GM15510 (cell line): Measurements from ENCODE around the gene HJURP.

Experiments
- POLR2A ChIP-seq: IDR thresholded peaks from 3 replicates; pipeline ENCODE4 v1.6.1; 2011; ENCODE audit warnings: borderline replicate concordance; ENCODE audit not compliant: insufficient read length; ENCODE audit errors: extremely low read depth

HJURP gene

DNA sequence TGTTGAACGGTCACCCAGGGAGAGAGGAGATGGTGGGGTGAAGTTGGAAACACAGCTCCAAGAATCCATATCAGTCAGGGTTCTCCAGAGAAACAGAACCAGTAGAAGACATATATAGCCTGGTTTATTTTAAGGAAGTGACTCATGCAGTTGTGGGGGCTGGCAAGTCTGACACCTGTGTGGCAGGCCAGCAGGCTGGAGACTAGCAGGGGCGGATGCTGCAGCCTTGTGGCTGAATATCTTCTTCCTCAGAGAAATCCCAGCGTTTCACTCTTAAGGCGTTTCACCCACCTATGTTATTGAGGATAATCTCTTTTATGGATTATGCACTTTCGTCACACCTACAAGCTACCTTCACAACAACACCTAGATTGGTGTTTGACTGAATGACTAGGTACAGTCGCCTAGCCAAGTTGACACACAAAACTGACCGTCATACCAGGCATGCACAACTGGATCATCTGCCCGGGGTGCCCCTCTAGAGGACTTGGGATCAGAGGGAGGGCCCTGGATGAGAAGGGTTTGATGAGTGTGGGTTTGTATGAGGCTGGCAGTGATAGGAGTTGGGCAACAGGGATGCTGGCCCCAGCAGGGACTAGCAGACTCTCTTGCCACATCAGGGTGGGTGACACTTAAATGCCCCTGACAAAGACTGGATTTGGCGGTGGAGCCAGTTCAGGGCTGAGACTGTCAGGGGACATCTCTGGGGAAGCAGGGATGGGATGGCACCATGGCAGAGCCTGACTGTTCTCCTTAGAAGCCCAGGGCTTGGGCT, 52.8 kb downstream of the HJURP start:
- no peak for TF ChIP-seq POLR2A

DNA sequence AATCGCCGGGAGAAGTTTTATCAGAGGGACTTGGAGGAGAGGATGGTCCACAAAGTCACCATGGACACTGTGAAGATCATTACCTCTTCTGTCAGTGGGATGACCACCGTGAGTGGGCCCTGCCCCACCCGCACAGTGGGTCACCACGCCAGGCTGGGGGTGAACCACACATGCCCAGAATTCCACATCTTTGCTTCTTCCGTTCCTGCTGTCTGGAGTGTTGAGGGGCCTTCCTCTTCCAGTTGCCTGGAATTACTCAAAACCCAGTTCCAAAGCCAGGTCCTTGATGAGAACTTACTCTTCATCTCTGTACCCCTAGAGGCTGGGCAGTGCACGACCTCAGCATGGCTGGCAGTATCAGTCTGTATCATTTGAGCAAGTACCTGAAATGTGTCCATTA, 54.1 kb downstream of the HJURP start:
- no peak for TF ChIP-seq POLR2A

- no peak for TF ChIP-seq POLR2A
Observed at GRCh38 chr2:233799716-233800115, 54.6 kb downstream of the HJURP start.

- TF ChIP-seq POLR2A = no peak
Observed at GRCh38 chr2:233799087-233799665, 55.2 kb downstream of the HJURP start.

- TF ChIP-seq POLR2A = no peak
Observed at GRCh38 chr2:233798335-233799086, 55.8 kb downstream of the HJURP start.

DNA sequence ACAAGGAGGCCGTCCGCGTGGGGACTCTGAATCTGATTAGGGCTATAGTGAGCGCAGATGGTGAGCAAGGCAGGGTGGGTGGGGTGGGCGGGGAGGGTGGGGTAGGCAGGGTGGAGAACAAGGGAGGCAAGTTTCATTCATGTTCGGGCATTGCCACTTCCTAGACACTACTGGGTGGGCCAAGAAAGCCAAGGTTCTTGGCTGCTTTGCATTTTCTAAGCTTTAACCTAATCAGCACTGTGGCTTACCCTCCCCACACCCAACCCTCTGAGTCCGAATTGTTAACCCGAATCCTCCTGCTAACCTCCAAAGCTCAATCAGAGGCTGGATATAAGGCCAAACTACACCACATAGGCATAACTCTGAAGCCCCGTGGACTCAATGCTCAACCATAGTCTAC, 58.1 kb downstream of the HJURP start:
- TF ChIP-seq POLR2A = no peak

DNA sequence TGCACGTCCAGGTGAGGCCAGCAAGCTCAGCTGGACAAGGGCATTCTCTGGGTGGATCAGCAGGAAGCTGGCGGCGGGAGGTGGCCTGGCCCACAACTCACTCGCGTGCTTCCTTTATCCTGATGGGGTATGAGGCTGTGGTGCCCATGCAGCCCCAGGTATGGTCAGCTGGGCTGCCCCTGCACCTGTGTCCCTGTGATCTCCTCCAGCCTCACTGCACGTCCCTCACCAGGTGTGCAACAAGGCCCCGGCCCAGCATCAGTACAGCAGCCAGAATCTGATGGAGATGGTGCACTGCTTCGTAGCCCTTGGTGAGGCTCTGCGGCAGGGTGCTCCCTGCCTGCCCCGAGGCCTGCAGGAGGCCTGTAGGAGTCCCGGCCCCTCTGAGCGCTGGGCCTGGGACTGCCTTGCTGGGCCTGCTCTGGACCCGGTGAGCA, 58.6 kb downstream of the HJURP start:
- TF ChIP-seq POLR2A = no peak

- TF ChIP-seq POLR2A = no peak
Observed at GRCh38 chr2:233794128-233794658, 60.1 kb downstream of the HJURP start.

DNA sequence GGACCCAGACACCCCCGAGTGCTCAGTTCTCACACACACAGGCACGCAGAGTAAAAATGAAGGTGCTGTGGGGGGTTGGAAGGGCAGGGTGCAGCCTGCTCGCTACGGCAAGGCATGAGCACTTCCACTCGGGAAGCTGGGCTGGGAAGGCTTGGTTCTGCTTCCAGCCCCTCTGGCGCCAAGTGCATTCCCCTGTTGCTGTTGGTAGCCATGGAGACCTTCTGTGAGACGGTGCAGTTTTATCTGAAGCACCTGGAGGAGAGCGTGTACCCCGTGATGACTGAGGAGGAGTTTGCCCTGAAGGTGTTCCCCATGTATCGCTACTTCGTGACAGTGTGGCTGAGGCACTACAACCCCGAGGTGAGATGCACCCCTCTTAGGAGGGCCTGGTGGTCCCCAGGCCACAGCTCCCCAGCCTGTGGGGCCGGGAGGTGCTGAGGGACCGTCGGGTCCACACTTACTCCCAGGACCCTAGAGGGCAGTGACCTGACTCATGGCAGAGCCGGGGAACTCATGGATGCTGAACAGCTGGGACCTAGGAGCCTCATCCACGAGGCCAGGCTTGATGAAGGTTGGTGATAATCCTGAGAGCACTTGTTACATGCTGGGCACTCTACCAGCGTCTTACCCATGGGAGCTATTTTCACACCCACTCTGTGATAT, 60.7 kb downstream of the HJURP start:
- no peak for TF ChIP-seq POLR2A

GRCh38 chr2:233792720-233793119, 61.6 kb downstream of the HJURP start:
- no peak for TF ChIP-seq POLR2A

GRCh38 chr2:233791883-233792329, 62.4 kb downstream of the HJURP start:
- no peak for TF ChIP-seq POLR2A

- TF ChIP-seq POLR2A = no peak
Observed at GRCh38 chr2:233791151-233791882, 63.0 kb downstream of the HJURP start.

DNA sequence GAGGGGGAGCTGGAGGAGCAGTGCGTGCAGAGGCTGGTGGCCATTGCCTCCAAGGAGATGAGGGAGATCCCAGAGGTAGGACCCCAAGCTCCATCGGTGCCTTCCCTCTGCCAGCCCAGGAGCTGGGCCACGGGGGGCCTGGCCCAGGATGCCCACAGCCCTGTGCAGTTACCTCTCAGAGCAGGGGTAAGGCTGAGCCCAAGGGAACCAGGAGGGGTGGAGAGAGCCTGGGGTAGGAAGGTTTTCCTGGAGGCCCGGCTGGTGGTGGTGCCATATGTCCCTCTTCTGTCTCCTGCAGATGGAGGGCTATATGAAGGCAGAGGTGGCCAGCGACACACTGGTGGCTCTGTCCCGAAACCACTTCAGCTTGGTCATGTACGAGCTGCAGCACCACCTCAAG, 64.8 kb downstream of the HJURP start:
- no peak for TF ChIP-seq POLR2A
